Measurements from ENCODE around the gene PPFIA2. TPM values are rescaled to one million over a fixed set of nuclear protein-coding genes. Genes with fewer than 3 reads are reported as not detected.

PPFIA2 gene
- total and polyA plus RNA-seq, 5 donors: 0.62 to 3.0 (median 0.89) TPM

- Histone ChIP-seq H3K4me1 (ENCODE audit: control insufficient read depth, insufficient read depth, low read length) (no peaks in the 10 kb centered on the region), H3K4me3 (ENCODE audit: low read length) (no peak overlapping the region), H3K9me3 (ENCODE audit: control insufficient read depth, low read length) (no peaks in the 10 kb centered on the region), H3K27me3 (ENCODE audit: control insufficient read depth, insufficient read depth) (no peaks in the 10 kb centered on the region), H3K27ac (ENCODE audit: low read length) (no peak overlapping the region)
- WGBS: 37% methylated on average over 5 of the region's 5 CpGs
- ATAC-seq (peak; percentile 70 to 78), DNase-seq (peak in 2 of 3 donors; percentile 31 to 43)
- intact Hi-C loops (cut with DNase I): loop anchor here (5.0 kb wide), 2 partner anchors 176 to 181 kb away; no protein-coding TSS in a partner anchor
Observed at GRCh38 chr12:81450920-81451739, 308.0 kb downstream of the PPFIA2 start.

GRCh38 chr12:81441629-81442028 lies 317.5 kb downstream of the PPFIA2 start:
- DNase-seq (no peak), ATAC-seq (no peak)
- intact Hi-C loops (cut with DNase I): no loop called here
- 73% methylated on average over 6 of the region's 6 CpGs for WGBS
- Histone ChIP-seq H3K4me1 (ENCODE audit: control insufficient read depth, insufficient read depth, low read length) (no peaks in the 10 kb centered on the region), H3K4me3 (ENCODE audit: low read length) (no peak overlapping the region), H3K27ac (ENCODE audit: low read length) (no peak overlapping the region), H3K9me3 (ENCODE audit: control insufficient read depth, low read length) (no peaks in the 10 kb centered on the region), H3K27me3 (ENCODE audit: control insufficient read depth, insufficient read depth) (no peaks in the 10 kb centered on the region)

GRCh38 chr12:81440001-81440400 lies 319.1 kb downstream of the PPFIA2 start:
- intact Hi-C loops (cut with DNase I): no loop called here
- WGBS: 61% methylated on average over 3 of the region's 3 CpGs

DNA sequence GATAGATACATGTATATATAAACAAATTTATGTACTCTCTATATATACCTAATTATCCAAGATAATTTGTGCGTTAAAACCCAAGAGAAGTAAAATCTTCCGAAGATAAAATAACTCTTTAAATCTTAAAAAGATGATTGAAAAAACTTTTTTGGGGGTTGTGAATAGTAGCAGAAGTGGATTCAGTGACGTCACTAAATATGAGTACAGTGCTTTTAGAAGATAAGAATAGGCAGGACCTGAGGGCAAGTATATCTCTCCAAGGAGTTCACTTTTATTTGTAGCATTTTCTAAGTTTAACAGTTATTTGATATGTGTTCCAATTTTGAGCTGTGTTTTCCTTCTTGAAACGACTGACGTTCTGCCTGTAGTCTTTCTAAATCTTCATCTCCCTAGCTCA lies 319.8 kb downstream of the PPFIA2 start:
- intact Hi-C loops (cut with DNase I): no loop called here
- no peak overlapping the region for H3K27ac ChIP-seq (ENCODE audit: low read length)
- H3K4me3 ChIP-seq (ENCODE audit: low read length): no peak overlapping the region
- no peaks in the 10 kb centered on the region for H3K4me1 ChIP-seq (ENCODE audit: control insufficient read depth, insufficient read depth, low read length)
- H3K27me3 ChIP-seq (ENCODE audit: control insufficient read depth, insufficient read depth): no peaks in the 10 kb centered on the region
- DNase-seq: no peak
- WGBS: 68% methylated on average over 5 of the region's 5 CpGs
- ATAC-seq: no peak
- H3K9me3 ChIP-seq (ENCODE audit: control insufficient read depth, low read length): no peaks in the 10 kb centered on the region

More at GRCh38 chr12:81440001-81440400, 319.1 kb downstream of the PPFIA2 start:
- ATAC-seq: no peak
- Histone ChIP-seq H3K4me1 (ENCODE audit: control insufficient read depth, insufficient read depth, low read length) (no peaks in the 10 kb centered on the region), H3K9me3 (ENCODE audit: control insufficient read depth, low read length) (no peaks in the 10 kb centered on the region), H3K4me3 (ENCODE audit: low read length) (no peak overlapping the region), H3K27ac (ENCODE audit: low read length) (no peak overlapping the region), H3K27me3 (ENCODE audit: control insufficient read depth, insufficient read depth) (no peaks in the 10 kb centered on the region)
- DNase-seq: no peak

- ATAC-seq (no peak), DNase-seq (no peak)
- Histone ChIP-seq H3K27me3 (ENCODE audit: control insufficient read depth, insufficient read depth) (no peaks in the 10 kb centered on the region), H3K4me1 (ENCODE audit: control insufficient read depth, insufficient read depth, low read length) (no peaks in the 10 kb centered on the region), H3K9me3 (ENCODE audit: control insufficient read depth, low read length) (peaks cover 4% of the 10 kb centered on the region), H3K27ac (ENCODE audit: low read length) (no peak overlapping the region), H3K4me3 (ENCODE audit: low read length) (no peak overlapping the region)
- intact Hi-C loops (cut with DNase I): no loop called here
- WGBS: 70% methylated on average over 3 of the region's 3 CpGs
Observed at GRCh38 chr12:81417056-81417455, 342.1 kb downstream of the PPFIA2 start.

GRCh38 chr12:81416571-81416970 lies 342.6 kb downstream of the PPFIA2 start:
- H3K27me3 ChIP-seq (ENCODE audit: control insufficient read depth, insufficient read depth): no peaks in the 10 kb centered on the region
- DNase-seq (no peak), ATAC-seq (no peak)
- 79% methylated on average over 1 of the region's 1 CpG for WGBS
- H3K4me1 ChIP-seq (ENCODE audit: control insufficient read depth, insufficient read depth, low read length): no peaks in the 10 kb centered on the region
- intact Hi-C loops (cut with DNase I): no loop called here
- peaks cover 4% of the 10 kb centered on the region for H3K9me3 ChIP-seq (ENCODE audit: control insufficient read depth, low read length)
- no peak overlapping the region for H3K27ac ChIP-seq (ENCODE audit: low read length)
- no peak overlapping the region for H3K4me3 ChIP-seq (ENCODE audit: low read length)

- Histone ChIP-seq H3K4me3 (ENCODE audit: low read length) (no peak overlapping the region), H3K4me1 (ENCODE audit: control insufficient read depth, insufficient read depth, low read length) (no peaks in the 10 kb centered on the region), H3K9me3 (ENCODE audit: control insufficient read depth, low read length) (no peaks in the 10 kb centered on the region), H3K27ac (ENCODE audit: low read length) (no peak overlapping the region), H3K27me3 (ENCODE audit: control insufficient read depth, insufficient read depth) (no peaks in the 10 kb centered on the region)
- ATAC-seq (no peak), DNase-seq (no peak)
- intact Hi-C loops (cut with DNase I): no loop called here
Observed at GRCh38 chr12:81414441-81414840, 344.7 kb downstream of the PPFIA2 start.

GRCh38 chr12:81412940-81413339 lies 346.2 kb downstream of the PPFIA2 start:
- H3K4me1 ChIP-seq (ENCODE audit: control insufficient read depth, insufficient read depth, low read length): no peaks in the 10 kb centered on the region
- H3K27ac ChIP-seq (ENCODE audit: low read length): no peak overlapping the region
- no peak for DNase-seq
- intact Hi-C loops (cut with DNase I): no loop called here
- H3K4me3 ChIP-seq (ENCODE audit: low read length): no peak overlapping the region
- no peaks in the 10 kb centered on the region for H3K27me3 ChIP-seq (ENCODE audit: control insufficient read depth, insufficient read depth)
- no peaks in the 10 kb centered on the region for H3K9me3 ChIP-seq (ENCODE audit: control insufficient read depth, low read length)
- no peak for ATAC-seq
- WGBS: 39% methylated on average over 1 of the region's 1 CpG

DNA sequence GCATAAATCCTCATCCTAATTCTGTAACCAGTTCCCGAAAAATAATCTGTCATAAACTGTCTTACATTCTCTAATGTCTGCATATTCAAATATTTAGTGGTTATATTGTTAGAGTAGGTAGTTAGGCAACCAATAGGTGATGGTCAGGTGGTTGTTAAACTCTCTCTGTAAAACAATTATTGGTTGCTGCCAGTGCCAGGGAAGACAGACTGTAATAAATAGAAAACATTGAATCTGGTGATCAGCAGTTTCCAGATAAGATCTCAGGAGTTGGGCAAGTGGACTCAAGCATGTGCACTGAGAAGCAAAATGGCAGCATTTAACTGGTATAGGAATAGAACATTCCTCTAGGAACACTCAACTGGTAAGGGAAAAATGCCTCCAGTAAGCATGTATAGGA lies 355.8 kb downstream of the PPFIA2 start:
- DNase-seq: no peak
- intact Hi-C loops (cut with DNase I): no loop called here
- Histone ChIP-seq H3K27me3 (ENCODE audit: control insufficient read depth, insufficient read depth) (no peaks in the 10 kb centered on the region), H3K27ac (ENCODE audit: low read length) (no peak overlapping the region), H3K9me3 (ENCODE audit: control insufficient read depth, low read length) (no peaks in the 10 kb centered on the region), H3K4me3 (ENCODE audit: low read length) (no peak overlapping the region), H3K4me1 (ENCODE audit: control insufficient read depth, insufficient read depth, low read length) (no peaks in the 10 kb centered on the region)
- 90% methylated on average over 1 of the region's 1 CpG for WGBS
- ATAC-seq: no peak

GRCh38 chr12:81401241-81401640 lies 357.9 kb downstream of the PPFIA2 start:
- no peak for DNase-seq
- no peaks in the 10 kb centered on the region for H3K4me1 ChIP-seq (ENCODE audit: control insufficient read depth, insufficient read depth, low read length)
- no peaks in the 10 kb centered on the region for H3K27me3 ChIP-seq (ENCODE audit: control insufficient read depth, insufficient read depth)
- 78% methylated on average over 2 of the region's 2 CpGs for WGBS
- H3K4me3 ChIP-seq (ENCODE audit: low read length): no peak overlapping the region
- intact Hi-C loops (cut with DNase I): no loop called here
- no peak for ATAC-seq
- H3K9me3 ChIP-seq (ENCODE audit: control insufficient read depth, low read length): no peaks in the 10 kb centered on the region
- no peak overlapping the region for H3K27ac ChIP-seq (ENCODE audit: low read length)

DNA sequence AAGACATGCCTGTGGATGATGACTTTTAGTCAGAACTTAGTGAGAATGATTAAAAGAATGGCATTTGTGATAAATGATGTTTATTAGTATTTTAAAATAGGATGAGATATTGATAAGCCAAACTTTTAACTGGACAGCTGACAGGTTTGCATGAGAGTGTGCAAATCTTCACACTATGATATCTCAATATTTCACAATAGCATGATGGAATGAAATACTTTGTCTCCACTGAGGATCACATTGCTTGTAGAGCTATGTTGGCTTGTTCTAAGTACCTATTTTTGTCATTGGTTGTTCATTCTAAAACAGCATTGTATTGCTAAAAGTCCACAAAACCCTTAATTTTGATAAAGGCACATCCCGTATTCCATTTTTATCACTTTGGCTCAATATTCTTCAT lies 359.1 kb downstream of the PPFIA2 start:
- Histone ChIP-seq H3K9me3 (ENCODE audit: control insufficient read depth, low read length) (no peaks in the 10 kb centered on the region), H3K4me3 (ENCODE audit: low read length) (no peak overlapping the region), H3K27me3 (ENCODE audit: control insufficient read depth, insufficient read depth) (no peaks in the 10 kb centered on the region), H3K27ac (ENCODE audit: low read length) (no peak overlapping the region), H3K4me1 (ENCODE audit: control insufficient read depth, insufficient read depth, low read length) (no peaks in the 10 kb centered on the region)
- intact Hi-C loops (cut with DNase I): no loop called here
- 91% methylated on average over 1 of the region's 1 CpG for WGBS
- ATAC-seq (no peak), DNase-seq (no peak)

- 60% methylated on average over 3 of the region's 3 CpGs for WGBS
Observed at GRCh38 chr12:81395431-81395830, 363.7 kb downstream of the PPFIA2 start.

More at GRCh38 chr12:81395431-81395830, 363.7 kb downstream of the PPFIA2 start:
- Histone ChIP-seq H3K27ac (ENCODE audit: low read length) (no peak overlapping the region), H3K9me3 (ENCODE audit: control insufficient read depth, low read length) (no peaks in the 10 kb centered on the region), H3K27me3 (ENCODE audit: control insufficient read depth, insufficient read depth) (no peaks in the 10 kb centered on the region), H3K4me1 (ENCODE audit: control insufficient read depth, insufficient read depth, low read length) (no peaks in the 10 kb centered on the region), H3K4me3 (ENCODE audit: low read length) (no peak overlapping the region)
- intact Hi-C loops (cut with DNase I): no loop called here
- DNase-seq (no peak), ATAC-seq (no peak)
